B cell (primary cell): Measurements from ENCODE around the gene UBALD2.

Experiments
- CTCF ChIP-seq: fragments of 200-600 bp; IDR thresholded peaks from one replicate; pipeline ENCODE4 v1.8.0; 2022; ENCODE audit warnings: antibody characterized with exemption, mild to moderate bottlenecking
- EZH2 ChIP-seq: IDR thresholded peaks from 2 replicates; pipeline ENCODE4 v1.6.1; 2012; ENCODE audit warnings: borderline replicate concordance, low read depth, mild to moderate bottlenecking, moderate library complexity, low read length; ENCODE audit not compliant: insufficient read depth, poor library complexity, severe bottlenecking

- TF ChIP-seq CTCF (no peak), EZH2 (no peak)
These were observed 45.3 kb upstream of the UBALD2 start for GRCh38 chr17:76219670-76220383.
